Gastroesophageal sphincter (tissue), 4 donors: Measurements from ENCODE around the gene ARL14EP. TPM values are rescaled to one million over a fixed set of nuclear protein-coding genes. Genes with fewer than 3 reads are reported as not detected.

ENCODE experiments used
- ATAC-seq: fragments of 150-250 bp; one replicate; pipeline ENCODE4 v1.9.1; 2016; ENCODE audit warnings: mild to moderate bottlenecking, moderate library complexity
- H3K27ac ChIP-seq, 4 donors: fragments of 200-600 bp; sonication (generic) in 3 of 4; 1 replicate in 3 of 4; 2 replicates in 1 of 4; pipeline ENCODE4 v1.5.1; 2016 to 2019
- H3K27me3 ChIP-seq: fragments of 200-600 bp; sonication (generic); one replicate; pipeline ENCODE4 v1.5.1; 2019
- H3K36me3 ChIP-seq, 2 donors: fragments of 200-600 bp; sonication (generic); one replicate each; pipeline ENCODE4 v1.5.1; 2019; ENCODE audit warnings: control low read depth in 1 of 2
- H3K4me1 ChIP-seq, 3 donors: fragments of 200-600 bp; sonication (generic); 1 replicate in 2 of 3; 2 replicates in 1 of 3; pipeline ENCODE4 v1.5.1; 2016 to 2019; ENCODE audit warnings: control low read depth in 2 of 3
- H3K4me3 ChIP-seq, 2 donors: fragments of 200-600 bp; sonication (generic); one replicate each; pipeline ENCODE4 v1.5.1; 2019; ENCODE audit warnings: mild to moderate bottlenecking in 1 of 2, moderate library complexity in 1 of 2
- H3K9me3 ChIP-seq, 3 donors: fragments of 200-600 bp; sonication (generic); one replicate each; pipeline ENCODE4 v1.5.1; 2017 to 2019; ENCODE audit warnings: control low read depth in 2 of 3
- CTCF ChIP-seq, 4 experiments: fragments of 200-600 bp in 2 of 4; fragments of 450-650 bp in 2 of 4; sonication (generic) in 1 of 4; IDR thresholded peaks; one replicate each; pipeline ENCODE4 v1.5.1; 2017 to 2019; ENCODE audit warnings: antibody characterized with exemption in 4 of 4, mild to moderate bottlenecking in 2 of 4, moderate library complexity in 2 of 4
- EP300 ChIP-seq: sonication (generic); formaldehyde crosslinking; IDR thresholded peaks from one replicate; pipeline ENCODE4 v1.6.1; 2017; ENCODE audit warnings: antibody characterized with exemption, mild to moderate bottlenecking
- POLR2A ChIP-seq, 2 donors: fragments of 450-650 bp; IDR thresholded peaks; one replicate each; pipeline ENCODE4 v1.6.1; 2017; ENCODE audit warnings: antibody characterized with exemption in 2 of 2, mild to moderate bottlenecking in 2 of 2, moderate library complexity in 1 of 2
- POLR2AphosphoS5 ChIP-seq: sonication (generic); formaldehyde crosslinking; IDR thresholded peaks from one replicate; pipeline ENCODE4 v1.6.1; 2017; ENCODE audit warnings: antibody characterized with exemption
- WGBS, 2 donors: methylation state at CpG; one replicate each; pipeline ENCODE4 v1.1.5; 2018; ENCODE audit warnings: low coverage in 1 of 2; 5-methylcytosine and 5-hydroxymethylcytosine counted together
- total RNA-seq, 4 donors: library from RNA; depleted of rRNA; stranded (reverse); fragments of >200 nt; gene quantifications; one replicate each; pipeline ENCODE4 v1.1.0, GENCODE V29; 2016

The ARL14EP gene
- total RNA-seq, 4 donors from 2014 or later = 20.7 to 38.8 (median 33.0) TPM

- no peak overlapping the region for H3K27ac ChIP-seq
- WGBS, 2 donors = 86 to 94% methylated on average over 2 of the region's 3 CpGs
Observed at GRCh38 chr11:30365793-30366517, 43.1 kb downstream of the ARL14EP start.

GRCh38 chr11:30368394-30368793 is 45.5 kb downstream of the ARL14EP start:
- peaks cover 0 to 12% (median 0%) of the 10 kb centered on the region in 3 donors for H3K4me1 ChIP-seq
- no peaks in the 10 kb centered on the region for H3K9me3 ChIP-seq
- TF ChIP-seq EP300 (no peak), CTCF (IDR thresholded peaks at IDR 0.05) (no peak), POLR2AphosphoS5 (no peak), POLR2A (IDR thresholded peaks at IDR 0.05) (no peak)
- no peak for ATAC-seq
- H3K4me3 ChIP-seq = no peak overlapping the region
- H3K27me3 ChIP-seq = no peaks in the 10 kb centered on the region
- no peak overlapping the region for H3K27ac ChIP-seq
- H3K36me3 ChIP-seq = no peaks in the 10 kb centered on the region
- WGBS, 2 donors = 82 to 95% methylated on average over 4 of the region's 4 CpGs

More at GRCh38 chr11:30365793-30366517, 43.1 kb downstream of the ARL14EP start:
- Histone ChIP-seq H3K4me3 (no peak overlapping the region), H3K36me3 (no peaks in the 10 kb centered on the region), H3K9me3 (no peaks in the 10 kb centered on the region), H3K27me3 (no peaks in the 10 kb centered on the region), H3K4me1 (peaks cover 0 to 12% (median 0%) of the 10 kb centered on the region in 3 donors)
- no peak for TF ChIP-seq POLR2AphosphoS5
- no peak for TF ChIP-seq EP300
- no peak for TF ChIP-seq CTCF (IDR thresholded peaks at IDR 0.05)
- TF ChIP-seq POLR2A (IDR thresholded peaks at IDR 0.05) = no peak
- ATAC-seq = no peak

DNA sequence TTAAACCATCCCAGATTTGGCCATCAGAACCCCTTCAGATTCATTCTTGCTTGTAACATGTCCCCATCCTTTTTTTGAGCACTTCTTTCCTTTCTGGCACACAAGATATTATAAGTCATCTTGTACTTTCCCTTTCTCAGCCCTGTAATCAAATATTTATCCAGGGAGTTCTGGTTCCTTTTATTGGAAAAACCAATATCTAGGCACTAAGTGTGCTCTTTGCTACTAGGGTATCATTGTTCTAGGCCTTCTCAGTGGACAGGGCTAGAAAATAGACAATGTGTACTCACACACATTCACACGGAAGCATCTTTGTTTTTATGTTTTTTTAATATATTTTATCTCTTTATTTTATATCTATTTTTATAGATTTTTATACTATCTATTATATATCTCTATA is 47.3 kb downstream of the ARL14EP start:
- 95 to 100% methylated on average over 1 of the region's 1 CpG for WGBS, 2 donors
- Histone ChIP-seq H3K9me3 (no peaks in the 10 kb centered on the region), H3K4me1 (no peaks in the 10 kb centered on the region), H3K27ac (no peak overlapping the region), H3K27me3 (no peaks in the 10 kb centered on the region), H3K4me3 (no peak overlapping the region), H3K36me3 (no peaks in the 10 kb centered on the region)
- ATAC-seq = no peak
- TF ChIP-seq EP300 = no peak
- no peak for TF ChIP-seq POLR2AphosphoS5
- no peak for TF ChIP-seq CTCF (IDR thresholded peaks at IDR 0.05)
- no peak for TF ChIP-seq POLR2A (IDR thresholded peaks at IDR 0.05)

DNA sequence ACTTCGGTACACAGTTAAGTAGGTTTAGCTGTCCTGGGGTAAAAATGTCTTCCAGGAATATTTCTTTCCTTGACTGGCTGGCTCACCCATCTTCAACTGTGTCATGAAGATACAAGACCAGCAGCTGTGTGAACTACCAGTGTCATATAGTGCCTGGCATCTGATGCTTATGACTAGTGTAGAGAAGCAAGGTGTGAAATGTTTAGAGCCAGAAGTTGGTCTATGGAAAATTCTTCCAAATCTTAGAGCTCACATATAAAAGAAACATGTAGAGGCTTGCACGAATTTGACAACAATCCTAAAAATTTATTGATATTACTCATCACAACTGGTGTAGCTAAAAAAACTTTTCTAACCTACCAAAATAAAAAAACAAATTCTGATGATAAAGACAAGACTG is 54.4 kb downstream of the ARL14EP start:
- H3K27ac ChIP-seq = no peak overlapping the region
- WGBS, 2 donors = 78 to 94% methylated on average over 2 of the region's 2 CpGs
- no peak for TF ChIP-seq CTCF (IDR thresholded peaks at IDR 0.05)
- no peak for TF ChIP-seq POLR2AphosphoS5
- TF ChIP-seq EP300 = no peak
- TF ChIP-seq POLR2A (IDR thresholded peaks at IDR 0.05) = no peak

DNA sequence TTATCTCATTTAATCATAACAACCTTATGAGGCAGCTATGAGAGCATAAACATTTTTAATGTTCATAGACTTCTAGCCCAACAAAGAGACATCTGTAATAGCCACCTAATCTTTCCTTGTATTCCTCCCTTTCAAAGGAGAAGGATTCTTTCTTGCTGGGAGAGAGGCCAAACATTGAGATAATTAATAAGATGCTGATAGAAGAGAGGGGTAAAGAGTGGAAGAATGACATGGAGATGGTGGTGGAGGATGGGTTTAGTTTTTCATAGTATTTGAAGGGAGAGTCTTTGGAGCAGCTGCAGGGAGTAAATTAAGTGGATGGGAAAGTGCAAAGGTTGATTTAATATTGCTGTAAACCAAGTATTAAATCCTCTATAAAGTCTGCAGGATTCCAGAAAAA is 57.9 kb downstream of the ARL14EP start:
- no peaks in the 10 kb centered on the region for H3K4me1 ChIP-seq
- H3K27me3 ChIP-seq = no peaks in the 10 kb centered on the region
- no peak overlapping the region for H3K4me3 ChIP-seq
- H3K9me3 ChIP-seq = no peaks in the 10 kb centered on the region
- no peak for ATAC-seq
- H3K36me3 ChIP-seq = no peaks in the 10 kb centered on the region
- TF ChIP-seq CTCF (IDR thresholded peaks at IDR 0.05) = no peak
- no peak for TF ChIP-seq POLR2A (IDR thresholded peaks at IDR 0.05)
- TF ChIP-seq POLR2AphosphoS5 = no peak
- no peak for TF ChIP-seq EP300
- no peak overlapping the region for H3K27ac ChIP-seq

More for the DNA sequence above, 54.4 kb downstream of the ARL14EP start:
- no peaks in the 10 kb centered on the region for H3K36me3 ChIP-seq
- H3K9me3 ChIP-seq = no peaks in the 10 kb centered on the region
- no peaks in the 10 kb centered on the region for H3K27me3 ChIP-seq
- ATAC-seq = no peak
- H3K4me3 ChIP-seq = no peak overlapping the region
- H3K4me1 ChIP-seq = no peaks in the 10 kb centered on the region
